LNCAP (cell line): Measurements from ENCODE around the gene HNRNPA1L2.

Source experiments
- TF ChIP-seq, protein P1 (sequence below): fragments of 450-650 bp; IDR thresholded peaks from 2 replicates; pipeline ENCODE4 v1.5.1; 2017; ENCODE audit warnings: mild to moderate bottlenecking

Gene HNRNPA1L2

DNA sequence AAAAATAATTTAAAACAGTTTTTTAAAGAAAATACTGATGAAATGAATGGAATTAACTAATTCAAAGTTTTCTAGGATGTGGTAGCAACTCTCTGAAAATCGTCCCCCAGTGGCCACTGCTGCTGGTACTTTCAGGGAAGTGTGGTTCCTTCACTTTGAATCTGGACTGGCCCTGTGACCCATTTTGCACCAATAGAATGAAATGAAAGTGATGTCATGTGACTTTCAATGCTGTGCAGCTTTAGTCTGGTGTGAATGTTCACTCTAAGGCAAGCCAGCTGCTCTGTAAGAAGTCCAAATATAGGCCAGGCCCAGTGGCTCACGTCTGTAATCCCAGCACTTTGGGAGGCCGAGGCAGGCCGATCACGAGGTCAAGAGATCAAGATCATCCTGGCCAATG, 26.4 kb upstream of the HNRNPA1L2 start:
- TF ChIP-seq, protein P1, sequence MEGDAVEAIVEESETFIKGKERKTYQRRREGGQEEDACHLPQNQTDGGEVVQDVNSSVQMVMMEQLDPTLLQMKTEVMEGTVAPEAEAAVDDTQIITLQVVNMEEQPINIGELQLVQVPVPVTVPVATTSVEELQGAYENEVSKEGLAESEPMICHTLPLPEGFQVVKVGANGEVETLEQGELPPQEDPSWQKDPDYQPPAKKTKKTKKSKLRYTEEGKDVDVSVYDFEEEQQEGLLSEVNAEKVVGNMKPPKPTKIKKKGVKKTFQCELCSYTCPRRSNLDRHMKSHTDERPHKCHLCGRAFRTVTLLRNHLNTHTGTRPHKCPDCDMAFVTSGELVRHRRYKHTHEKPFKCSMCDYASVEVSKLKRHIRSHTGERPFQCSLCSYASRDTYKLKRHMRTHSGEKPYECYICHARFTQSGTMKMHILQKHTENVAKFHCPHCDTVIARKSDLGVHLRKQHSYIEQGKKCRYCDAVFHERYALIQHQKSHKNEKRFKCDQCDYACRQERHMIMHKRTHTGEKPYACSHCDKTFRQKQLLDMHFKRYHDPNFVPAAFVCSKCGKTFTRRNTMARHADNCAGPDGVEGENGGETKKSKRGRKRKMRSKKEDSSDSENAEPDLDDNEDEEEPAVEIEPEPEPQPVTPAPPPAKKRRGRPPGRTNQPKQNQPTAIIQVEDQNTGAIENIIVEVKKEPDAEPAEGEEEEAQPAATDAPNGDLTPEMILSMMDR: no peak

DNA sequence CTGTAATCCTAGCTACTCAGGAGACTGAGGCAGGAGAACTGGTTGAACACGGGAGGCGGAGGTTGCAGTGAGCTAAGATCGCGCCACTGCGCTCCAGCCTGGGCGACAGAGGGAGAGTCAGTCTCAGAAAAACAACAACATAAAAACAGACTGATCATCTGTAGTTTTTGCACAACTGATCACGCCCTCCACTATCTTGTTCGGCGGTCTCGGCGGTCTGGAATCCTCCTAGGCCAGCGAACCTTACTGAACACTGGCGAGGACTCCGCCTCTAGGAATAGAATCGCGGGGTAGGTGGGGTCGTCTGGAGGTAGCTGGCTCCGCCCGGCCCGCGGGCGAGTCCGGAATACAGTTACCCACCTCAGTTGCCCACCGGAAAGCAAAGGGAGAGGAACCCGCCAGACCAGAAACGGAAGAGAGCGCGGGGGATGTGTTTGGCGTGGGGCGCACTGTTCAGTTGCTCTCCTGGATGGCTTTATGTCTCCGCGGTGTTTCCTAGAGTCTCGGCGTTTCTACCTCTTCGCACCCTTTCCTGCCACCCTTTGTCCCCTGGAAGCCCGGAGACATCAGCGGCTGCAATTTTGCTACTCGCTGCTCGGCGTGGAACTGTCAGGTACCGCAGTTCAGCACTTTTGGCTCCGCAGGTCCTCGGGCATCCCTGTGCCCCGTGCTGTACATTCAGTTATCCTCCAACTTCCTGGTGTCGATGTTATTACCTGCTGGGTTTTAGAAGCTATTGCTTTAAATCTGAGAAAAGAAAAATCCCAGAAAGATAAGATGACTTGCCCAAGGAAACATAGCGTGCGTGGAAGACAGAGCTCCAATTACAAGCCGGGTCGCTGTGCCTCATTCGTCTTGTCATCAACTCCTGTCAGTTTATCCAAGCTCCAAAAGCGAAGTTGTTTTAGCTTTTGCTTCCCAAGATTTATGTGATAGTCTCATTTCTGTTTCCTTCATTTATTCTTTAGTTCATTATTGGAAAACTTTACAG, 24.9 kb upstream of the HNRNPA1L2 start:
- TF ChIP-seq, protein P1: no peak

DNA sequence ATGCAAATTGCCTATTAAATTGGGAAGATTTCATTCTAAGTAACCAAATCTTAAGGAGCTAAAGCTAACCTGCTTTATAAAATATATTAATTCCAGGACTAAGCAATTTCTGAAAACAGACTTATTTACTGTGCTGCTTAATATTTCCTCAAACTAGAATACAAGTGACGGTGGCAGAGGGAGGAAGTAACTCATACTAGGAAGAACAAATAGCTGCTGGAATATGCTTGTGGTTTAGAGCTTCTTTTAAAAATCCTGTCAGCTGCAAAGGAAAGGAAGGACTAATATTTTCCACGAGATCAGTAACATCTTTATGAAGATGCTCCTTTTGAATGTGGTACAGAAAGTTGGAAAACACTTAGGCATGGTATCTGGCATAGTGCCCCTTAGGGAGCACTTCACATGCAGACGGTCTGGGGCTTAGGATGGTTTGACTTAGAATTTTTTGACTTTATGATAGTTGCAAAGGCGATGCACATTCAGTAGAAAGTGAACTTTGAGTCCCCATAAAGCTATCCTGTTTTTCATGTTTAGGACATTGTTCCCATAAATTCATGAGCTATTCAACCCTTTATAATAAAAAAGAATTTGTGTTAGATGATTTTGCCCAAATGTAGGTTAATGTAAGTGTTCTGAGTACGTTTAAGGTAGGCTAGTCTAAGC, 3.4 kb upstream of the HNRNPA1L2 start:
- TF ChIP-seq, protein P1: no peak

DNA sequence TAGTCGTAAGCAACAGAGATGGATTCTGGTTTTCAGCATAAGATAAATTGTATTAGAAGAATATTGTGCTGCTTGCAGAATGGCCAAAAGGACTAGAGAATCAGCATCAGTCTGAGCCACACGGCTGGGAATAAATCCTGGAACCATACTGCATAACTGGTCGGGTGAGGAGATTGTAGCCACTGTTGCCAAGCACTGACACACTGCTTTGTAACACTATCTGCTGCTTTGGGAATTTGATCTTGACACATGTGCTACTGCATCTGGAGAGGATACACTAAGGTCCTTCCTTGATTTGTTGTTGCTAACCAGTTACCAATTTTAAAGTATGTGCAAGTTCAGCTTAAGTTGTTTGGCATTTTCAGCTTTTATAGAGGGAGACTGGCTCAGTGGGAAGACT, 1.9 kb downstream of the HNRNPA1L2 start:
- TF ChIP-seq, protein P1: no peak

DNA sequence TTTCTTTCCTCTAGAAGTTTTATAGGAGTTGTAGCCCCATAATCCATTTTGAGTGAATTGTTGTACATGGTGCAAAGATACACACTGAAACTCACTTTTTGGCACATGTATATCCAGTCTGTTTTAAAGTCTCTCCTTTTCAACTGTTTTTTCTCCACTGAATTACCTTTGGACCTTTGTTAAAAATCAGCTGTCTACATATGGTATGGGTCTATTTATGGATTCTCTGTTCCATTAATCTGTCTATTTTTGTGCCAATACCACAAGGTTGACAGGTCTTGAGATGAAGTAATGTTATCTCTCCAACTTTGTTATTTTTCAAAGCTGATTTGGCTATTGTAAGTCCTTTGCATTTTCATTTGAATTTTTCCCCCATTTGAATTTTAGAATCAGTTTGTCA, 4.7 kb downstream of the HNRNPA1L2 start:
- TF ChIP-seq, protein P1: no peak

DNA sequence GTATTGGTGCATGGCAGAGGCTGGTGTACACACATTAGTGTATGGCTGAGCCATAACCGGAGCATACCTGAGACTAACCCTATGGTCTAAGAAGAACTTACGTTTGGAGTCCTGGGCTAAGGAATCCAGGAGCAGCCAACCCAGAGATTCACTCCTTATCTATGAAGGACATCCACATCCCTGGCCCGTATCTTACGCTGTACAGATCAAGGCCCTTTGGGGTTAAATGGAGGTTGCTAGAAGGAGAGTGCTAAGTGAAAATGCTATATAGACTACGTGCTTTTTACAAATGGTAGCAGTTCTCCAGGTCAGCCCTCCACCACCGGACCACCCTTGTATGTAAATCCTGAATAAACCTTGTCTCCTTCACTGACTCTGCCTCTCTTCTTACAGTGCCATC, 8.5 kb downstream of the HNRNPA1L2 start:
- TF ChIP-seq, protein P1: no peak

DNA sequence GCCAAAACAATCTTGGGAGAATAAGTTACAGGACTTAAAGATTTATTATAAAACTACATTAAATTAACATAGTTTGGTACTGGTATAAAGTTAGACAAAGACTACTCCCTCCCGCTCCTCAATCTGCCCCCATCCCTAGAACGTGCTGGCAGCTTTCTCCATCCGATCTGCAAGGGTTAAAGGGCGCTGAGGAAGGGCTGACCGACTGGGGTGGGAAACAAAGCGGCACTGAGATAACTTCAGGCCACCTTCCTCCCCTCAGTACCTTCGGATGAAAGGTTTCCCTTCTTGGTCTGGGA, 9.6 kb downstream of the HNRNPA1L2 start:
- TF ChIP-seq, protein P1: no peak
